SK-N-SH treated with all-trans-retinoic acid at 6 μM for 48 hours (cell line): ENCODE data around the gene FAM98C.

Experiments
- ATAC-seq: fragments of 200-7000 bp; cut with Tn5 transposase; 3 replicates; pipeline ENCODE4 v1.9.1; 2020; ENCODE audit warnings: mild to moderate bottlenecking, moderate library complexity
- ARNTL ChIP-seq: fragments of 450-650 bp; formaldehyde crosslinking; IDR thresholded peaks from 2 replicates; pipeline ENCODE4 v1.5.0; 2020; ENCODE audit warnings: low read depth, mild to moderate bottlenecking, moderate library complexity, borderline replicate concordance
- BACH2 ChIP-seq: fragments of 250-450 bp; sonication (Bioruptor Pico); IDR thresholded peaks from 2 replicates; pipeline ENCODE4 v1.9.0; 2021; ENCODE audit warnings: mild to moderate bottlenecking, borderline replicate concordance
- CSDC2 ChIP-seq: fragments of 250-450 bp; sonication (Bioruptor Pico); IDR thresholded peaks from 2 replicates; pipeline ENCODE4 v1.5.0; 2020; ENCODE audit warnings: mild to moderate bottlenecking, moderate library complexity
- ESRRG ChIP-seq: fragments of 250-450 bp; sonication (Bioruptor Pico); IDR thresholded peaks from 2 replicates; pipeline ENCODE4 v1.6.1; 2021; ENCODE audit warnings: mild to moderate bottlenecking
- GLIS3 ChIP-seq: fragments of 250-450 bp; sonication (Bioruptor Pico); IDR thresholded peaks from 2 replicates; pipeline ENCODE4 v1.5.0; 2020; ENCODE audit warnings: mild to moderate bottlenecking, moderate library complexity
- ISL1 ChIP-seq: fragments of 250-450 bp; sonication (Bioruptor Pico); IDR thresholded peaks from 2 replicates; pipeline ENCODE4 v2.1.2; 2022; ENCODE audit warnings: mild to moderate bottlenecking, moderate library complexity
- OSR1 ChIP-seq: fragments of 250-450 bp; sonication (Bioruptor Pico); IDR thresholded peaks from 2 replicates; pipeline ENCODE4 v1.8.0; 2022; ENCODE audit warnings: moderate library complexity, mild to moderate bottlenecking, inconsistent platforms
- SNAI2 ChIP-seq: fragments of 250-450 bp; sonication (Bioruptor Pico); IDR thresholded peaks from 2 replicates; pipeline ENCODE4 v1.5.0; 2020; ENCODE audit warnings: mild to moderate bottlenecking, moderate library complexity
- TCF4 ChIP-seq: fragments of 250-450 bp; sonication (Bioruptor Pico); IDR thresholded peaks from 2 replicates; pipeline ENCODE4 v1.8.0; 2021; ENCODE audit warnings: mild to moderate bottlenecking, moderate library complexity, borderline replicate concordance
- TOX ChIP-seq: fragments of 250-450 bp; sonication (Bioruptor Pico); IDR thresholded peaks from 2 replicates; pipeline ENCODE4 v1.8.0; 2021; ENCODE audit warnings: mild to moderate bottlenecking, moderate library complexity, borderline replicate concordance
- ZC3H10 ChIP-seq: fragments of 250-450 bp; sonication (Bioruptor Pico); IDR thresholded peaks from 2 replicates; pipeline ENCODE4 v1.5.1; 2021; ENCODE audit warnings: mild to moderate bottlenecking, moderate library complexity
- ZFP3 ChIP-seq: fragments of 250-450 bp; sonication (Bioruptor Pico); IDR thresholded peaks from 2 replicates; pipeline ENCODE4 v1.5.0; 2020; ENCODE audit warnings: mild to moderate bottlenecking, moderate library complexity
- ZFP30 ChIP-seq: fragments of 450-650 bp; formaldehyde crosslinking; IDR thresholded peaks from 2 replicates; pipeline ENCODE4 v1.5.0; 2022; ENCODE audit warnings: mild to moderate bottlenecking, moderate library complexity
- ZNF70 ChIP-seq: fragments of 450-650 bp; formaldehyde crosslinking; IDR thresholded peaks from 2 replicates; pipeline ENCODE4 v1.5.0; 2020; ENCODE audit warnings: mild to moderate bottlenecking, moderate library complexity
- ZNF8 ChIP-seq: fragments of 450-650 bp; formaldehyde crosslinking; IDR thresholded peaks from 2 replicates; pipeline ENCODE4 v1.5.0; 2020; ENCODE audit warnings: mild to moderate bottlenecking, moderate library complexity
- TF ChIP-seq, protein P1 (sequence below): fragments of 250-450 bp; sonication (Bioruptor Pico); IDR thresholded peaks from 2 replicates; pipeline ENCODE4 v1.5.0; 2020; ENCODE audit warnings: mild to moderate bottlenecking, moderate library complexity
- TF ChIP-seq, protein P2 (sequence below): fragments of 250-450 bp; sonication (Bioruptor Pico); IDR thresholded peaks from 2 replicates; pipeline ENCODE4 v1.8.0; 2020; ENCODE audit warnings: mild to moderate bottlenecking, moderate library complexity, borderline replicate concordance
- TF ChIP-seq, protein P3 (sequence below): fragments of 250-450 bp; sonication (Bioruptor Pico); IDR thresholded peaks from 2 replicates; pipeline ENCODE4 v1.8.0; 2021; ENCODE audit warnings: low read depth, mild to moderate bottlenecking, moderate library complexity, borderline replicate concordance
- TF ChIP-seq, protein P4 (sequence below): fragments of 250-450 bp; sonication (Bioruptor Pico); IDR thresholded peaks from 2 replicates; pipeline ENCODE4 v1.5.1; 2021; ENCODE audit warnings: mild to moderate bottlenecking, moderate library complexity

FAM98C gene

DNA sequence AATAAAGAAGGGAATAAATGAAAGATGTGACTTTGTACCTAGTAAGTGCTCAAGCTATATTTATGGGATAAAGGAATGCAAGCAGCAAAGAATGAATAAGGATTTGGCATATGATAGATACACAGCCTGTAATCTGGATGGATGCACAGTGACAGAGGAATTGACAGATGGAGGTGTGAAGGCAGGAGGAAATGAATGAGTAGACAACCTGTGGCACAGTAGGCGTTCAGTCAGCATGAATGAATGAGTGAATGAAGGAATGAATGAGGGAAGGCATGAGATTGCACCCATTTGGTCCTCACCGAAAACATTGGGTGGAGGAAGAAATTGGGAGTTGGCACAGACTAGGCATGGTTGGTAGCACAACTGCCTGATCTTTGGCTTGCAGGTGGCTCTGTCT, 33.3 kb upstream of the FAM98C start:
- TF ChIP-seq ZFP30 (CRISPR knock-in tag) (no peak), ESRRG (no peak), ZNF70 (no peak)
- TF ChIP-seq, protein P1, sequence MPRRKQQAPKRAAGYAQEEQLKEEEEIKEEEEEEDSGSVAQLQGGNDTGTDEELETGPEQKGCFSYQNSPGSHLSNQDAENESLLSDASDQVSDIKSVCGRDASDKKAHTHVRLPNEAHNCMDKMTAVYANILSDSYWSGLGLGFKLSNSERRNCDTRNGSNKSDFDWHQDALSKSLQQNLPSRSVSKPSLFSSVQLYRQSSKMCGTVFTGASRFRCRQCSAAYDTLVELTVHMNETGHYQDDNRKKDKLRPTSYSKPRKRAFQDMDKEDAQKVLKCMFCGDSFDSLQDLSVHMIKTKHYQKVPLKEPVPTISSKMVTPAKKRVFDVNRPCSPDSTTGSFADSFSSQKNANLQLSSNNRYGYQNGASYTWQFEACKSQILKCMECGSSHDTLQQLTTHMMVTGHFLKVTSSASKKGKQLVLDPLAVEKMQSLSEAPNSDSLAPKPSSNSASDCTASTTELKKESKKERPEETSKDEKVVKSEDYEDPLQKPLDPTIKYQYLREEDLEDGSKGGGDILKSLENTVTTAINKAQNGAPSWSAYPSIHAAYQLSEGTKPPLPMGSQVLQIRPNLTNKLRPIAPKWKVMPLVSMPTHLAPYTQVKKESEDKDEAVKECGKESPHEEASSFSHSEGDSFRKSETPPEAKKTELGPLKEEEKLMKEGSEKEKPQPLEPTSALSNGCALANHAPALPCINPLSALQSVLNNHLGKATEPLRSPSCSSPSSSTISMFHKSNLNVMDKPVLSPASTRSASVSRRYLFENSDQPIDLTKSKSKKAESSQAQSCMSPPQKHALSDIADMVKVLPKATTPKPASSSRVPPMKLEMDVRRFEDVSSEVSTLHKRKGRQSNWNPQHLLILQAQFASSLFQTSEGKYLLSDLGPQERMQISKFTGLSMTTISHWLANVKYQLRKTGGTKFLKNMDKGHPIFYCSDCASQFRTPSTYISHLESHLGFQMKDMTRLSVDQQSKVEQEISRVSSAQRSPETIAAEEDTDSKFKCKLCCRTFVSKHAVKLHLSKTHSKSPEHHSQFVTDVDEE (CRISPR knock-in tag) = no peak
- no peak for ATAC-seq

DNA sequence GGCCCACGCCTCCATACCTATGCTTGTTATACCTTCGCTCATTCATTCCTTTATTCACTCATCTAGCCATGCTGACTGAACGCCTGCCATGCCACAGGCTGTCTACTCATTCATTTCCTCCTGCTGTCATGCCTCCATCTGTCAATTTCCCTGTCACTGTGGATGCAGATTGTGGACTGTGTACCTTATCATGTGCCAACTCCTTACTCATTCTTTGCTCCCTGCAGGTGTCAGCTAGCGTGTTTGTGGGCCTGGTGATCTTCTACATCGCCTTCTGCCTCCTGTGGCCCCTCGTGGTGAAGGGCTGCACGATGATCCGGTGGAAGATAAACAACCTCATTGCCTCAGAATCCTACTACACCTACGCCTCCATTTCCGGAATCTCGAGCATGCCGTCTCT, 32.6 kb upstream of the FAM98C start:
- TF ChIP-seq ZFP30 (CRISPR knock-in tag) = no peak
- TF ChIP-seq ZFP3 (CRISPR knock-in tag) = no peak
- TF ChIP-seq CSDC2 (CRISPR knock-in tag) = no peak
- no peak for TF ChIP-seq ISL1 (CRISPR knock-in tag)
- no peak for TF ChIP-seq BACH2 (CRISPR knock-in tag)
- no peak for TF ChIP-seq ZNF8
- no peak for TF ChIP-seq ZNF70
- TF ChIP-seq, protein P1 (CRISPR knock-in tag) = no peak
- TF ChIP-seq ZC3H10 (CRISPR knock-in tag) = no peak
- no peak for TF ChIP-seq TCF4
- ATAC-seq = no peak

DNA sequence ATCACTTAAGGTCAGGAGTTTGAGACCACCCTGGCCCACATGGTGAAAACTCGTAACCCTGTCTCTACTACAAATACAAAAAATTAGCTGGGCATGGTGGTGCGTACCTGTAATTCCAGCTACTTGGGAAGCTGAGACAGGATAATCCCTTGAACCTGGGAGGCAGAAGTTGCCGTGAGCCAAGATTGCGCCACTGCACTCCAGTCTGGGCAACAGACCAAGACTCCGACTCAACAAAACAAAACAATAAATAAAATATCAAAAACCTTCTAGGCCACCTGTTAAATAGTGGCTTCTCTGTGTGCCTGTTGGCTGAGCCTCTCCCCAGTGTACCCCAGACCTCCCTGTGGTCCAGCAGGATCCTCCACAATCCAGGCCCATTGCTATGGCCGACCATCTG, 31.8 kb upstream of the FAM98C start:
- ATAC-seq = no peak
- TF ChIP-seq ARNTL (no peak), ZNF8 (no peak), ZC3H10 (CRISPR knock-in tag) (no peak), CSDC2 (CRISPR knock-in tag) (no peak), ZFP30 (CRISPR knock-in tag) (no peak), GLIS3 (no peak), TOX (CRISPR knock-in tag) (no peak), SNAI2 (CRISPR knock-in tag) (no peak), ISL1 (CRISPR knock-in tag) (no peak), OSR1 (CRISPR knock-in tag) (no peak), TCF4 (no peak)
- TF ChIP-seq, protein P2, sequence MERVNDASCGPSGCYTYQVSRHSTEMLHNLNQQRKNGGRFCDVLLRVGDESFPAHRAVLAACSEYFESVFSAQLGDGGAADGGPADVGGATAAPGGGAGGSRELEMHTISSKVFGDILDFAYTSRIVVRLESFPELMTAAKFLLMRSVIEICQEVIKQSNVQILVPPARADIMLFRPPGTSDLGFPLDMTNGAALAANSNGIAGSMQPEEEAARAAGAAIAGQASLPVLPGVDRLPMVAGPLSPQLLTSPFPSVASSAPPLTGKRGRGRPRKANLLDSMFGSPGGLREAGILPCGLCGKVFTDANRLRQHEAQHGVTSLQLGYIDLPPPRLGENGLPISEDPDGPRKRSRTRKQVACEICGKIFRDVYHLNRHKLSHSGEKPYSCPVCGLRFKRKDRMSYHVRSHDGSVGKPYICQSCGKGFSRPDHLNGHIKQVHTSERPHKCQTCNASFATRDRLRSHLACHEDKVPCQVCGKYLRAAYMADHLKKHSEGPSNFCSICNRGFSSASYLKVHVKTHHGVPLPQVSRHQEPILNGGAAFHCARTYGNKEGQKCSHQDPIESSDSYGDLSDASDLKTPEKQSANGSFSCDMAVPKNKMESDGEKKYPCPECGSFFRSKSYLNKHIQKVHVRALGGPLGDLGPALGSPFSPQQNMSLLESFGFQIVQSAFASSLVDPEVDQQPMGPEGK (CRISPR knock-in tag) = no peak
- TF ChIP-seq, protein P3, sequence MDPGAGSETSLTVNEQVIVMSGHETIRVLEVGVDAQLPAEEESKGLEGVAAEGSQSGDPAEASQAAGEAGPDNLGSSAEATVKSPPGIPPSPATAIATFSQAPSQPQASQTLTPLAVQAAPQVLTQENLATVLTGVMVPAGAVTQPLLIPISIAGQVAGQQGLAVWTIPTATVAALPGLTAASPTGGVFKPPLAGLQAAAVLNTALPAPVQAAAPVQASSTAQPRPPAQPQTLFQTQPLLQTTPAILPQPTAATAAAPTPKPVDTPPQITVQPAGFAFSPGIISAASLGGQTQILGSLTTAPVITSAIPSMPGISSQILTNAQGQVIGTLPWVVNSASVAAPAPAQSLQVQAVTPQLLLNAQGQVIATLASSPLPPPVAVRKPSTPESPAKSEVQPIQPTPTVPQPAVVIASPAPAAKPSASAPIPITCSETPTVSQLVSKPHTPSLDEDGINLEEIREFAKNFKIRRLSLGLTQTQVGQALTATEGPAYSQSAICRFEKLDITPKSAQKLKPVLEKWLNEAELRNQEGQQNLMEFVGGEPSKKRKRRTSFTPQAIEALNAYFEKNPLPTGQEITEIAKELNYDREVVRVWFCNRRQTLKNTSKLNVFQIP (CRISPR knock-in tag) = no peak

DNA sequence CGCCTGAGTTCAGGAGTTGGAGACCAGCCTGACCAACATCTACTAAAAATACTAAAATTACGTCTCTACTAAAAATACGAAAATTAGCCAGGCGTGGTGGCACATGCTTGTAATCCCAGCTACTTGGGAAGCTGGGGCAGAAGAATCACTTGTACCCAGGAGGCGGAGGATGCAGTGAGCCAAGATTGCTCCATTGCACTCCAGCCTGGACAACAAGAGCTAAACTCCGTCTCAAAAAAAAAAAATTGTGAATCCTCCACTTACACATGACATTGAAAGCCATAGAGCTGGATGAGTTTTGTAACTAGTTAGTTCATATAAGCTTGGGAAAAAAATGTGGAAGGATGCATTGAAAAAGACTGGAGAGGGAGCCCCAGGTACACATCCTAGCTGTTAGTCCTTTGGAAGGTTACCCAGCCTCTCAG, 29.0 kb upstream of the FAM98C start:
- ATAC-seq = no peak
- no peak for TF ChIP-seq SNAI2 (CRISPR knock-in tag)
- TF ChIP-seq ZNF8 = no peak
- no peak for TF ChIP-seq CSDC2 (CRISPR knock-in tag)
- TF ChIP-seq ZFP3 (CRISPR knock-in tag) = no peak
- TF ChIP-seq TCF4 = no peak
- no peak for TF ChIP-seq ZC3H10 (CRISPR knock-in tag)
- TF ChIP-seq, protein P4, sequence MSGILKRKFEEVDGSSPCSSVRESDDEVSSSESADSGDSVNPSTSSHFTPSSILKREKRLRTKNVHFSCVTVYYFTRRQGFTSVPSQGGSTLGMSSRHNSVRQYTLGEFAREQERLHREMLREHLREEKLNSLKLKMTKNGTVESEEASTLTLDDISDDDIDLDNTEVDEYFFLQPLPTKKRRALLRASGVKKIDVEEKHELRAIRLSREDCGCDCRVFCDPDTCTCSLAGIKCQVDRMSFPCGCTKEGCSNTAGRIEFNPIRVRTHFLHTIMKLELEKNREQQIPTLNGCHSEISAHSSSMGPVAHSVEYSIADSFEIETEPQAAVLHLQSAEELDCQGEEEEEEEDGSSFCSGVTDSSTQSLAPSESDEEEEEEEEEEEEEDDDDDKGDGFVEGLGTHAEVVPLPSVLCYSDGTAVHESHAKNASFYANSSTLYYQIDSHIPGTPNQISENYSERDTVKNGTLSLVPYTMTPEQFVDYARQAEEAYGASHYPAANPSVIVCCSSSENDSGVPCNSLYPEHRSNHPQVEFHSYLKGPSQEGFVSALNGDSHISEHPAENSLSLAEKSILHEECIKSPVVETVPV (CRISPR knock-in tag) = no peak
- no peak for TF ChIP-seq ESRRG
- TF ChIP-seq, protein P1 (CRISPR knock-in tag) = no peak
- TF ChIP-seq TOX (CRISPR knock-in tag) = no peak
- TF ChIP-seq, protein P3 (CRISPR knock-in tag) = no peak
